Loucy (cell line): ENCODE measurements around the gene NUP205.

Experiments used
- H2AFZ ChIP-seq: fragments of 200-600 bp; sonication (generic); 2 replicates; pipeline ENCODE4 v1.6.0; 2016; ENCODE audit warnings: antibody characterized with exemption, mild to moderate bottlenecking, low read length, moderate library complexity
- H3F3A ChIP-seq: fragments of 200-600 bp; 2 replicates; pipeline ENCODE4 v1.6.0; 2016; ENCODE audit warnings: antibody characterized with exemption, low read depth, mild to moderate bottlenecking
- H3K27me3 ChIP-seq: fragments of 200-600 bp; sonication (generic); 2 replicates; pipeline ENCODE4 v1.6.1; 2014; ENCODE audit warnings: low read length, mild to moderate bottlenecking; ENCODE audit not compliant: insufficient read depth, poor library complexity, severe bottlenecking
- H3K36me3 ChIP-seq: fragments of 200-600 bp; sonication (generic); 2 replicates; pipeline ENCODE4 v1.6.1; 2016; ENCODE audit warnings: low read length; ENCODE audit not compliant: insufficient read depth
- H3K4me1 ChIP-seq: fragments of 200-600 bp; sonication (generic); 2 replicates; pipeline ENCODE4 v1.5.1; 2014; ENCODE audit warnings: low read length, mild to moderate bottlenecking; ENCODE audit not compliant: insufficient read depth, poor library complexity, severe bottlenecking
- H3K4me2 ChIP-seq: fragments of 200-600 bp; sonication (generic); 2 replicates; pipeline ENCODE4 v1.6.0; 2014; ENCODE audit warnings: antibody characterized with exemption, low read length, low read depth, mild to moderate bottlenecking; ENCODE audit not compliant: poor library complexity, severe bottlenecking
- H3K4me3 ChIP-seq: fragments of 200-600 bp; sonication (generic); 2 replicates; pipeline ENCODE4 v1.5.1; 2014; ENCODE audit warnings: low read length, mild to moderate bottlenecking, mixed read lengths; ENCODE audit not compliant: poor library complexity, severe bottlenecking
- H3K79me2 ChIP-seq: fragments of 200-600 bp; sonication (generic); 2 replicates; pipeline ENCODE4 v1.6.1; 2014; ENCODE audit warnings: low read length; ENCODE audit not compliant: insufficient read depth
- H3K9ac ChIP-seq: fragments of 200-600 bp; sonication (generic); 2 replicates; pipeline ENCODE4 v1.6.0; 2014; ENCODE audit warnings: mild to moderate bottlenecking, low read depth, low read length, moderate library complexity; ENCODE audit not compliant: poor library complexity, severe bottlenecking
- H3K9me2 ChIP-seq: fragments of 200-600 bp; sonication (generic); replicated peaks from 2 replicates; pipeline ENCODE4 v1.6.1; 2016; ENCODE audit warnings: low read depth, low read length, mixed read lengths
- H3K9me3 ChIP-seq: fragments of 200-600 bp; sonication (generic); 2 replicates; pipeline ENCODE4 v1.6.1; 2014; ENCODE audit warnings: mild to moderate bottlenecking, antibody characterized with exemption, low read length, low read depth; ENCODE audit not compliant: insufficient read depth
- H4K20me1 ChIP-seq: fragments of 200-600 bp; sonication (generic); 2 replicates; pipeline ENCODE4 v1.6.0; 2014; ENCODE audit warnings: antibody characterized with exemption, low read length, mild to moderate bottlenecking; ENCODE audit not compliant: insufficient read depth, poor library complexity, severe bottlenecking
- CTCF ChIP-seq: fragments of 200-600 bp; sonication (generic); conservative IDR thresholded peaks from 2 replicates; pipeline ENCODE4 v1.5.1; 2014; ENCODE audit warnings: mild to moderate bottlenecking, antibody characterized with exemption, low read length
- EZH2phosphoT487 ChIP-seq: fragments of 200-600 bp; IDR thresholded peaks from 2 replicates; pipeline ENCODE4 v1.6.1; 2018; ENCODE audit warnings: antibody characterized with exemption, mild to moderate bottlenecking, moderate library complexity, borderline replicate concordance

The NUP205 gene

DNA sequence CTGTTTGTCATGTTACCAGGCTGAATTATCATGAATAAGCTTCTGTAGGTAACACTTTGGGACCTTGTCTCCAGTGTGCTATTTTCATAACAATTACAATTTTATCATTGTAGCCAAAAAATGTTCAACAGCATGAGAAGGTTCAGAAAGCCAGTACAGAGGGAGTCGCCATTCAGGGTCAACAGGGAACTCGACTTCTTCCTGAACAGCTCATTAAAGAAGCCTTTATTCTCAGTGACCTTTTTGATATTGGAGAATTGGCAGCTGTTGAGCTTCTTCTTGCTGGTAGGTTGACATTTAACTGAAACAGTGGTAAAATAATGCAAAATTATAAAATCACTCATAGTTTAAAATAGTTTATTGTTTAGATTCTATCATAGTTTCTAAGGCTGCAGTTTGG lies 15.8 kb downstream of the NUP205 start:
- no peaks in the 10 kb centered on the region for H3K4me1 ChIP-seq
- H3K4me2 ChIP-seq: no peak overlapping the region
- no peaks in the 10 kb centered on the region for H3F3A ChIP-seq
- H3K79me2 ChIP-seq: peaks cover 16% of the 10 kb centered on the region; the same call in 1 of the 2 replicates
- H4K20me1 ChIP-seq: peaks cover 19% of the 10 kb centered on the region
- H3K9ac ChIP-seq: no peak overlapping the region
- TF ChIP-seq EZH2phosphoT487 (no peak), CTCF (no peak)
- no peaks in the 10 kb centered on the region for H3K27me3 ChIP-seq
- peaks cover 75% of the 10 kb centered on the region for H3K36me3 ChIP-seq
- H3K4me3 ChIP-seq: no peak overlapping the region
- no peaks in the 10 kb centered on the region for H3K9me3 ChIP-seq
- no peaks in the 10 kb centered on the region for H3K9me2 ChIP-seq
- H2AFZ ChIP-seq: no peak overlapping the region

DNA sequence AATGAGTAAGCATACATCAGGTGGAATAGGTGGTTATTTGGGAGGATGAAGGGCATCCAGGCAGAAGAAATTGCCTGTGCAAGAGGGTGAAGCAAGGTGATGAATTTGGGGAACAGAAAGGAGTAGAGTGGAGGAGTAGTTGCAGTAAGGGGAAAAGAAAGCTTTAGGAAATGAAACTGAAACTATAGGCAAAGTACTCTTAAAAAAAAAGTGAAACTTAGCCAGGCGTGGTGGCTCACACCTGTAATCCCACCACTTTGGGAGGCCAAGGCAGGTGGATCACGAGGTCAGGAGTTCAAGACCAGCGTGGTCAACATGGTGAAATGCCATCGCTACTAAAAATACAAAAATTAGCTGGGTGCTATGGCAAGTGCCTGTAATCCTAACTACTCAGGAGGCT lies 17.6 kb downstream of the NUP205 start:
- H3K36me3 ChIP-seq: peaks cover 90% of the 10 kb centered on the region
- H3K4me3 ChIP-seq: no peak overlapping the region
- no peaks in the 10 kb centered on the region for H3F3A ChIP-seq
- TF ChIP-seq CTCF (no peak), EZH2phosphoT487 (no peak)
- H3K9ac ChIP-seq: no peak overlapping the region
- no peaks in the 10 kb centered on the region for H3K9me3 ChIP-seq
- H3K79me2 ChIP-seq: peaks cover 6% of the 10 kb centered on the region; the same call in 1 of the 2 replicates
- no peaks in the 10 kb centered on the region for H3K9me2 ChIP-seq
- H3K4me1 ChIP-seq: no peaks in the 10 kb centered on the region
- H4K20me1 ChIP-seq: peaks cover 12% of the 10 kb centered on the region
- H2AFZ ChIP-seq: no peak overlapping the region
- no peaks in the 10 kb centered on the region for H3K27me3 ChIP-seq
- H3K4me2 ChIP-seq: no peak overlapping the region

GRCh38 chr7:135578569-135578968 lies 20.9 kb downstream of the NUP205 start:
- H3K9me2 ChIP-seq: no peaks in the 10 kb centered on the region
- H3K9ac ChIP-seq: no peak overlapping the region
- H3K36me3 ChIP-seq: peaks cover 89% of the 10 kb centered on the region
- H3K79me2 ChIP-seq: no peaks in the 10 kb centered on the region
- H3K27me3 ChIP-seq: no peaks in the 10 kb centered on the region
- H4K20me1 ChIP-seq: no peaks in the 10 kb centered on the region
- H3K4me1 ChIP-seq: no peaks in the 10 kb centered on the region
- H3K4me3 ChIP-seq: no peak overlapping the region
- no peaks in the 10 kb centered on the region for H3F3A ChIP-seq
- H2AFZ ChIP-seq: no peak overlapping the region
- no peaks in the 10 kb centered on the region for H3K9me3 ChIP-seq
- TF ChIP-seq EZH2phosphoT487: no peak
- TF ChIP-seq CTCF: no peak
- H3K4me2 ChIP-seq: no peak overlapping the region
